HFFc6 (cell line): ENCODE measurements around the gene PRMT7. TPM values are rescaled to one million over a fixed set of nuclear protein-coding genes. Genes with fewer than 3 reads are reported as not detected.

ENCODE experiments used
- DNase-seq: peaks from one replicate; pipeline ENCODE4 v3.0.0-alpha.2; 2018
- H3K27ac Mint-ChIP-seq: 2 replicates; pipeline ENCODE4 v1.8.0; 2020; ENCODE audit warnings: mild to moderate bottlenecking, mixed read lengths
- H3K27me3 Mint-ChIP-seq: 2 replicates; pipeline ENCODE4 v1.8.0; 2021; ENCODE audit warnings: mild to moderate bottlenecking, moderate library complexity, mixed read lengths; ENCODE audit not compliant: insufficient read depth
- H3K36me3 Mint-ChIP-seq: 2 replicates; pipeline ENCODE4 v1.8.0; 2021; ENCODE audit warnings: low read depth, mixed read lengths
- H3K4me1 Mint-ChIP-seq: 2 replicates; pipeline ENCODE4 v1.8.0; 2020; ENCODE audit warnings: low read depth, mixed read lengths
- H3K4me3 Mint-ChIP-seq: 2 replicates; pipeline ENCODE4 v1.8.0; 2020; ENCODE audit warnings: mild to moderate bottlenecking, moderate library complexity, mixed read lengths
- H3K9me3 Mint-ChIP-seq: 2 replicates; pipeline ENCODE4 v1.8.0; 2020; ENCODE audit warnings: mild to moderate bottlenecking, mixed read lengths
- long read RNA-seq: library from polyadenylated mRNA; unstranded; transcript quantifications from one replicate; pipeline ENCODE4 v2.0.0, GENCODE V29; 2019
- total RNA-seq, 6 experiments: library from RNA; stranded (reverse); fragmentation: NEBNext Ultra II Directional; extraction: Animal tissue kit (Norgen Biotek cat#: 25700); gene quantifications; 2 replicates in 1 of 6; 3 replicates in 5 of 6; pipeline ENCODE4 v1.2.3, GENCODE V29; 2021
- TF ChIP-seq, protein P1 (sequence below): fragments of 200-600 bp; sonication (generic); IDR thresholded peaks from 2 replicates; pipeline ENCODE4 v1.5.0; 2021; ENCODE audit warnings: antibody characterized with exemption, mild to moderate bottlenecking

Gene PRMT7, protein sequence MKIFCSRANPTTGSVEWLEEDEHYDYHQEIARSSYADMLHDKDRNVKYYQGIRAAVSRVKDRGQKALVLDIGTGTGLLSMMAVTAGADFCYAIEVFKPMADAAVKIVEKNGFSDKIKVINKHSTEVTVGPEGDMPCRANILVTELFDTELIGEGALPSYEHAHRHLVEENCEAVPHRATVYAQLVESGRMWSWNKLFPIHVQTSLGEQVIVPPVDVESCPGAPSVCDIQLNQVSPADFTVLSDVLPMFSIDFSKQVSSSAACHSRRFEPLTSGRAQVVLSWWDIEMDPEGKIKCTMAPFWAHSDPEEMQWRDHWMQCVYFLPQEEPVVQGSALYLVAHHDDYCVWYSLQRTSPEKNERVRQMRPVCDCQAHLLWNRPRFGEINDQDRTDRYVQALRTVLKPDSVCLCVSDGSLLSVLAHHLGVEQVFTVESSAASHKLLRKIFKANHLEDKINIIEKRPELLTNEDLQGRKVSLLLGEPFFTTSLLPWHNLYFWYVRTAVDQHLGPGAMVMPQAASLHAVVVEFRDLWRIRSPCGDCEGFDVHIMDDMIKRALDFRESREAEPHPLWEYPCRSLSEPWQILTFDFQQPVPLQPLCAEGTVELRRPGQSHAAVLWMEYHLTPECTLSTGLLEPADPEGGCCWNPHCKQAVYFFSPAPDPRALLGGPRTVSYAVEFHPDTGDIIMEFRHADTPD
- 10 to 100 TPM; 32.1 to 37.7 (median 36.4) TPM for total RNA-seq
- long read RNA-seq, partial matches to known transcripts = 2 of 41 reads
- long read RNA-seq, other reads (novel, unspliced or antisense) = 38 of 41 reads

- TF ChIP-seq, protein P1, sequence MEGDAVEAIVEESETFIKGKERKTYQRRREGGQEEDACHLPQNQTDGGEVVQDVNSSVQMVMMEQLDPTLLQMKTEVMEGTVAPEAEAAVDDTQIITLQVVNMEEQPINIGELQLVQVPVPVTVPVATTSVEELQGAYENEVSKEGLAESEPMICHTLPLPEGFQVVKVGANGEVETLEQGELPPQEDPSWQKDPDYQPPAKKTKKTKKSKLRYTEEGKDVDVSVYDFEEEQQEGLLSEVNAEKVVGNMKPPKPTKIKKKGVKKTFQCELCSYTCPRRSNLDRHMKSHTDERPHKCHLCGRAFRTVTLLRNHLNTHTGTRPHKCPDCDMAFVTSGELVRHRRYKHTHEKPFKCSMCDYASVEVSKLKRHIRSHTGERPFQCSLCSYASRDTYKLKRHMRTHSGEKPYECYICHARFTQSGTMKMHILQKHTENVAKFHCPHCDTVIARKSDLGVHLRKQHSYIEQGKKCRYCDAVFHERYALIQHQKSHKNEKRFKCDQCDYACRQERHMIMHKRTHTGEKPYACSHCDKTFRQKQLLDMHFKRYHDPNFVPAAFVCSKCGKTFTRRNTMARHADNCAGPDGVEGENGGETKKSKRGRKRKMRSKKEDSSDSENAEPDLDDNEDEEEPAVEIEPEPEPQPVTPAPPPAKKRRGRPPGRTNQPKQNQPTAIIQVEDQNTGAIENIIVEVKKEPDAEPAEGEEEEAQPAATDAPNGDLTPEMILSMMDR = peak; percentile 49
- H3K27me3 Mint-ChIP-seq = peaks cover 3% of the 10 kb centered on the region
- DNase-seq = peak; percentile 83
These were observed at the start of gene PRMT7, which contains the start of gene SLC7A6OS for GRCh38 chr16:68310774-68311511. Gene PRMT7 (plus strand): TSS chr16:68311019. CDS start chr16:68315980, 4,961 bp downstream. Gene SLC7A6OS (minus strand): TSS chr16:68310946. CDS start chr16:68310926, 20 bp downstream.

GRCh38 chr16:68263559-68264127 lies 47.2 kb upstream of the PRMT7 start:
- Mint-ChIP-seq H3K4me3 (peak overlapping the region; percentile 91), H3K36me3 (peaks cover 10% of the 10 kb centered on the region; the same call in 1 of the 2 replicates), H3K9me3 (no peaks in the 10 kb centered on the region), H3K4me1 (peaks cover 36% of the 10 kb centered on the region), H3K27ac (peak overlapping the region; percentile 96), H3K27me3 (peaks cover 5% of the 10 kb centered on the region; the same call in 1 of the 2 replicates)
- DNase-seq = no peak
- TF ChIP-seq, protein P1 = no peak

More at GRCh38 chr16:68310774-68311511, at the start of gene PRMT7, which contains the start of gene SLC7A6OS:
- peaks cover 24% of the 10 kb centered on the region for H3K36me3 Mint-ChIP-seq
- no peaks in the 10 kb centered on the region for H3K9me3 Mint-ChIP-seq
- H3K4me3 Mint-ChIP-seq = peak within 1 kb of the TSS; percentile 88
- peaks cover 25% of the 10 kb centered on the region for H3K4me1 Mint-ChIP-seq
- peak within 1 kb of the TSS; percentile 92 for H3K27ac Mint-ChIP-seq

DNA sequence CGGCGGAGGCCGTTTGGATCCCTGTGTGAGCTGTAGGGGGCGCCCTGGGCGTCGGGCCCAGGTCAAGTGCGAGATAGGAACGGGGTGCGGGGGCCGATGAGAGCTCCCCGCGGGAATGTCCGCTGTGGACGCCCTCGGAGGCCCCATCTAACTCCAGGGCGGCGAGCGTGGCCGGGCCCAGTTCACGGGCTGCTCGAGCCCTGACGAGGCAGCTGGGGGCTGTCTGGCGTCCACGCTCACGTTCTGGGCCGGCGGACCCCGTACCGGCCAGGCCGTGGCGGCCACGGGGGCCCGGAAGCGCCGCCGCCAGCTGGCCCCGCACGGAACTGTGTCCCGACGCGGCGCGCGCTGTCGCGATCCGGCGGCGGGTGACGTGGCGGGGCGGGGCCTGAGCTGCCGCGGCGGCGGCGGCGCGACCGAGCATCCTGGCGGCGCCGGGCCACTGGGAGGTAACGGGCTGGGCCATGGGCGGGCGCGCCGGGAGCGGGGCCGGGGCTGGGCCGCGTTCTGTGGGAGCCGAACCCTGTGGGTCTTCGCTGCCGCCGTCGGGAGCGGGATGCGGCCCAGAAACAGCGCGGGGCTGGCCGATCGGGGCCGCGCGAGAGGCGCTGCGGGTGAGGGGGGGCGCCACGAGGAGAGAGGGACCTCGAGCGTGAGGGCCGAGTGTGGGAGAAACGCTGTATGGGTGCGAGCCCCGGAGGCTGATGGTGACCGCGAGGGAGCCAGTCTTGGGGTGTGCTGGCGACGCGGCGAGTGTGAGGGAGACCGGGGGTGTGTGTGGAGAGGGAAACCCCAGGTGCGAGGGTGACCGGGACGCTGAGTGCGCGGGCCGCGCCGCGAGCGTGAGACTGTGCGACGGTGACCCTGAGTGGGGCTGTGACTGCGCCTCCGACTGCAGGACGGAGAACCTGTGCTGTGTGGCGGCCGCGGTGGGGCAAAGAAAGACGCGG lies 46.4 kb upstream of the PRMT7 start, which contains the start of gene SLC7A6:
Gene SLC7A6, plus strand, starts transcription at position 399 of the 950 bp plus-strand sequence. CDS start 10,201 bp downstream, outside the sequence.
- Mint-ChIP-seq H3K4me3 (peak within 1 kb of the TSS; percentile 93), H3K27ac (peak within 1 kb of the TSS; percentile 99), H3K9me3 (no peaks in the 10 kb centered on the region), H3K27me3 (peaks cover 5% of the 10 kb centered on the region; the same call in 1 of the 2 replicates), H3K4me1 (peaks cover 40% of the 10 kb centered on the region), H3K36me3 (peaks cover 14% of the 10 kb centered on the region; the same call in 1 of the 2 replicates)
- DNase-seq = peak; percentile 69
- TF ChIP-seq, protein P1 = peak; percentile 92

DNA sequence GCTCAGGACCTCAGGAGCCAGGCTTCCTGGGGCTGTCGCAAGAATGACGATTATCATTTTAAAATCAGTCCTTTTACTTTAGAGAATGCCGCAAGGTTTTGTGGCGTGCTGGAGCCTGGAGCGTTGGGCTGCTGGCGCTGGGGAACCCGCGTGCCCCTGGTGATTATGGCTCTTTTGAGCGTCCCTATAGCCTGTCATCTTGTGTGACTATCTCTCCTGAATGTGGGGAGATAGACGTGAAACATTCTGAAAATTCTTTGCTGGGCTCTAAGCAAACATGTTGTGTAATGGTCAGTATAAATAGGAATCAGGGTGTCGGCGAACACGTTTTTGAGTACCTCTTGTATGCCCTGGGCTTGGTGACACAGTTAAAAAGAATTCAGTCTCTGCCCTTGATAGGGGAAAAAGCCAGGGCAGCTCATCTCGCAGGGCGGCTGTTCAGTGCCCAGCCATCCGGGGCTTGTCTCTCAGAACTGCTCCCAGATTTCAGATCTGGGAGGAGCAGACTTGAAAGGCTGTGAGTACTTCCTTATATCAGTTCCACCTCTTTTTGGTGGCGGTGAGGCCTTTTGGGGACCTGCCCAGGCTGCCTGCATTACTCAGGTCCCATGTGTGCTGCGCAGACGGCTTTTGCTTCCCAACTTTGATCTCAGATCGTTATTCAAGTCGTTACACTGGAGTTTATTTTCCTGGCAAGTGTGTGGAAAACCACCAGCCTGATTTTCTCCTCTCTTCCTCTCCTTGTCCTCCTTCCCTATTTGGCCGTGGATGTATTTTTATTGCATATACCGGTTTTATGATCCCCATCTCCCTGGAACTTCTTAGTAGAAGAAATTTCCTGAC lies 45.5 kb upstream of the PRMT7 start:
- Mint-ChIP-seq H3K4me3 (peak overlapping the region; percentile 93), H3K36me3 (peaks cover 16% of the 10 kb centered on the region; the same call in 1 of the 2 replicates), H3K27ac (peak overlapping the region; percentile 99), H3K9me3 (no peaks in the 10 kb centered on the region), H3K4me1 (peaks cover 43% of the 10 kb centered on the region), H3K27me3 (peaks cover 5% of the 10 kb centered on the region; the same call in 1 of the 2 replicates)
- TF ChIP-seq, protein P1 = no peak
- DNase-seq = peak; percentile 92
